Measurements from ENCODE around the gene ITGAE.
A peak's percentile ranks its signal among the peaks of the same experiment; 100 is the strongest.

ITGAE gene

DNA sequence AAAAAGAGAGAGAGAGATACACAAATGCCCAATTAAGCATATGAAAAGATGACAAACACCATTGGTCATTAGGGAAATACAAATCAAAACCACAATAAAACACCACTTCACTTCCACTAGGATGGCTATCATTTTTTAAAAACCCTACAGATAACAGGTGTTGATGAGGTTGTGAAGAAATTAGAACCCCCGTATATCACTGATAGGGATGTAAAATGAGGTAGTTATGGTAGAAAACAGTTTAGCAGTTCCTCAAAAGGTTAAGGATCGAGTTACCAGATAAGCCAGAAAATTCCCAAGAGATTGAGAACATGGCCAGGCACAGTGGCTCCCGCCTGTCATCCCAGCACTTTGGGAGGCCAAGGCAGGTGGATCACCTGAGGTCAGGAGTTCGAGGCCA lies 107.8 kb downstream of the ITGAE start:
- DNase-seq (ENCODE audit: low spot score): no peak

DNA sequence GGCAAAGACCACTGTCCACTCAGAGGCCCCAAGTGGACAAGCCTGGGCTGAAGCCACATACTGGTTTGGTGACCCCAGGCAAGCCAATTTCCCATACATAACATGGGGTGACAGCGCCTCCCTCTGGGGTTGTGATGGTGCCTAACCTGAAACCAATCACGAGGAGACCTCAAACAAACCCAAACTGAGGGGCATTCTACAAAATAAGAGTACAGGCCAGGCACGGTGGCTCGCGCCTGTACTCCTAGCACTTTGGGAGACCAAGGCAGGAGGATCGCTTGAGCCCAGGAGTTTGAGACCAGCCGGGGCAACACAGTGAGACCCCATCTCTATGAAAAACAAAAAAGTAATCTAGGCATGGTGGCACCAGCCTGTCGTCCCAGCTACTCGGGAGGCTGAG lies 108.6 kb downstream of the ITGAE start:
- DNase-seq (ENCODE audit: low spot score): no peak

DNA sequence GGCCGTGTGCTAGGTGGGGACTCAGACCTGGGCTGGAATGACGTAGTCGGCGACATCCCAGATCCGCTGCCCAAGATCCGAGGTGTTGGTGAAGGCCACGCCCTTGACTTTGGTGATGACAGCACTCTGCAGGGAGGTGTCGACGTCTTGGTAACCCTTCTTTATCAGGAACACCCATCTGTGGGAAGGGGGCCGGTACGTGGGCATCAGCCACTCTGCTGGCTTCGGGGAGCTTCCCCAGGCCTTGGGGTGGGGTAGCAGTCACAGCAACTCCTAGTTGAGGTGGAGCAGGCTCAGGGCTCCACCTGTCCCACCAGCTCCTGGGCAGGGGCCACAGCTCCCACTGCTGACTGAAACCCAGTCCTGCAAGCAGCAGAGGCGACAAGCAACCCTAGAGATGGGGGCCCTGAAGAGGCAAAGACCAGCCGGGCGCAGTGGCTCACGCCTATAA lies 109.3 kb downstream of the ITGAE start:
- no peak for DNase-seq (ENCODE audit: low spot score)

DNA sequence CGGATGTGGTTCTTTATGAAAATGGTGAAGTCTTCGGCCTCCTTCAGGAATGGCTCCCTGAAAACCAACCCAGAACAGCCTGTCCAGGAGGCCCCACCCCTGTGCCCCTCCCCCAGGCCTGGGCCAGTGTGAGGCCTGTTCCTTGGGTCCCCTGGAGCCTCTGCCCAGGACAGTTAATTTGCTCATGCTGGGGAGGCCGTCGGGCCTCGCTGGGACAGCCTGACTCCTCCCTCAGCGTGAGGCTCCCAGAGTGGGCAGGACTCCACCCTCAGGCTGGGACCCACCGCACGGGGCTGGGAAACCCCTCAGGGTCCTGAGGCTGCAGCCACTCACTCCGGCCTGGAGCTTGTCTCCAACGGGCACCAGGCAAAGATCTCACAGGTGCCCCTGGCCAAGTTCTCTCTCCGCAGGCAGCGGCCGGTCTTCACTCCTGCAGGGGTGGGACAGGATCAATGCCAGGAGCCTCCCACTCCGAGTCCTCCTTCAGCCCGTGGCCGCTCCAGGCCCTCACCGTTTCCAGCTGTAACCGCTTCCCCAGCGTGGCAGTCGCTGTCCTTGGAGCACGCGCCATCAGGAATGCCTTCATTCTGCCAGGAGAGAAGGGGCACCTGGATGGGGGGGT lies 110.8 kb downstream of the ITGAE start:
- no peak for DNase-seq (ENCODE audit: low spot score)

DNA sequence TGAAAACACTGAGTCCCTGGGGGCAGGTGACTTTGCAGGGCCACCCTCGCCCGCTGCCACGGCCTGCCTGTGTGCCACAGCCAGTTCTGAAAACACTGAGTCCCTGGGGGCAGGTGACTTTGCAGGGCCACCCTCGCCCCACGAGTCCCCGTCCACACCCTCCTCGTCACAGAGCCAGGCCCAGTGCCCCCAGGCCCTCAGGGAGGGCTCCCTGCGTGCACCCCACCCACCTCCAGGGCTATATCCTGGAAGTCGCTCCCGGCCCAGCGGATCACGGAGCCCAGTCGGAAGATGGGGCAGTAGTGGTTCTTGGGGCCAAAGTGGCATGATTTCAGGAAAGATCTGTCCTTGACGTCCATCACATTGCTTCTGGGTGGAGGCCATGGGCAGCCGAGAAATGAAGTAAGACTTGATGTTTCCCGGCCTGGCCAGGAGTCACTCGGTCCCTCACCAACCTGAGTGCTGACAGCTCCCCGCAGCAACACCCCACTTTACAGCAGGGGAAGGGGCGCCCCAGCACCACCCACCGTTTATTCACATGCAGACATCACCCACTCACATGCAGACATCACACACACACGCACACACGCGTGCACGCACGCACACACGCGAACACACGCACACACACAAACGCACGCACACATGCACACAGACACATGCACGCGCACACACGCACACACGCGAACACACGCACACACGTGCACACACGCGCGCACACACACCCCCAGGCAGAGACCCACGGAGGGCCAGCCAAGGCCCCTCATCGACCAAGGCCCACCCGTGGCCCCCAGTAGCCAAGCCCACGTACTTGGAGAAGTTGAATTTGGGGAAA lies 111.5 kb downstream of the ITGAE start:
- DNase-seq (ENCODE audit: low spot score): no peak

DNA sequence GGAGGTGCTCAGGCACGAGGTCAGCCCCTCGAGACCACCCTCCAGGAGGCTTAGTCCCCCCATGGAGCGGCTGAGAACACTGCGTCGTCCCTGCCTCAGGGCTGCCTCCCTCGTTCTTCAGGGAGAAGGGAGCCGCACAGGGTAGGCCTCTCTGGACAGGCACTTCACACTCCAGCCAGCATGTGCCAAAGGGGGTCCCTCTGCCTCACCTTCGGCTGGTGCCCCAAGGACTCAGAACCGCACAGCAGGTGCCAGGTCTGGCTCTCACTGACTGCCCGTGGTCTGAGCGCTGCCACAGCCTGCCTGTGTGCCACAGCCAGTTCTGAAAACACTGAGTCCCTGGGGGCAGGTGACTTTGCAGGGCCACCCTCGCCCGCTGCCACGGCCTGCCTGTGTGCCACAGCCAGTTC lies 112.1 kb downstream of the ITGAE start:
- no peak for DNase-seq (ENCODE audit: low spot score)

DNA sequence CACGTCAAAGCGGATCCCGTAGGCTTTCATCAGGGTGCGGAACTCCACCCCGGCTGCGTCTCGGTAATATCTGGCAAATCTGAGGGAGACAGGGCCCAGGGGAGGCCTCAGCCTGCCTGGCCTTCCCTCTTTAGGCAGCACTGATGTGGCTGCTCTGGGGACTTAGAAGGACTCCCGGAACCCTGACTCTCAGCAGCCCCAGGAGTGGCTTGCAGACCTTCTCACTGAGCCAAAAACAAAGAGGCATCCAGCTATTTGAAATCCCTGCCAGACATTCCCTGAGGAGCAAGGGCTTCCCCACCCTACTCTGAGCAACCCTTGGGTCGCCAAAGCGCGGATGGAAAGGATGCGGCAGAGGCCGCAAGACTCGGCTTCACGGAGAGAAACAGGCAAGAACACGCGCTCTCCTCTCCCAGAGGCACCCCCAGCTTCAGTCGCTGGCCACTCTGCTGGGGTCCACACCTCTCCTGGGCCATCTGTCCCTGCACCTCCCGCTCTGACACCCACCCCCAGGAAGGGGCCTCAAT lies 112.9 kb downstream of the ITGAE start:
- DNase-seq (ENCODE audit: low spot score): peak; percentile 70

DNA sequence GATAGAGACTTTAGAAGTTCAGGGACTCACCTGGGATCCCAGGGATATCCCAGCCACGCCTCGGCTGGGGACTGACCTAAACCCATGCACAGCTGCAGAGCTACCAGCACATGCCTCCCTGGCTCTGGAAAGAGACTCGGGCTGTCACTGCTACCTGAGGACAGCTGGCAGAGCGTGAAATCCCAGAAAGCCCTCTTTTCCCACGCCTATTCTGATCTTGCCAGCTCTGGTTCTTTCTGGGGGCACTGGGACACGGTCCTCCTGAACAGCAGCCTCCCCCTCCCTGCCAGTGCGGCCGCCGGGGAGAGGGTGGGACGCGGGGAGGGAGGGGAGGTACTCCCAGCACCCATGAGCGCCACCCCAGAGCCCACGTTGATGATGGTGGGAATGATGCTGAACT lies 115.8 kb downstream of the ITGAE start:
- no peak for DNase-seq (ENCODE audit: low spot score)

DNA sequence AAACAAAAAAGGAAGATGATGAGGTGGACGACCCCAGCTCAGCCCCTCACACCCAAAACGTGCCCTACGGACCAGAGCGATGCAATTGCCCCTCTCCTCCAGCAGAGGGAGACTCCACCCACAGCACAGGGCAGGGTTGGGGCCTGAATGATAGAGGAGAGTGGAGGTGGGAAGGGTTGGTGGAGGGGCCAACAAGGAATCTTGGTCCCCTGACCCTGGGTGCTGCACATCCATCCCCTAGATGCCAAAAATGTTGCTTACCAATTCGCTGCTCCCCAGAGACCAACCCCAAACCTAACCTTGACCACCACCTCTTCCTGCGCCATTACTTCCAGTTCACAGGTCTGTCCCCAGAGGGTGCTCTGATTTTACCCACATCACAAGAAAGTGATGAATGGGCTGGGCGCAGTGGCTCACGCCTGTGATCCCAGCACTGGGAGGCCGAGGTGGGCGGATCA lies 117.9 kb downstream of the ITGAE start:
- peak; percentile 81 for DNase-seq (ENCODE audit: low spot score)

DNA sequence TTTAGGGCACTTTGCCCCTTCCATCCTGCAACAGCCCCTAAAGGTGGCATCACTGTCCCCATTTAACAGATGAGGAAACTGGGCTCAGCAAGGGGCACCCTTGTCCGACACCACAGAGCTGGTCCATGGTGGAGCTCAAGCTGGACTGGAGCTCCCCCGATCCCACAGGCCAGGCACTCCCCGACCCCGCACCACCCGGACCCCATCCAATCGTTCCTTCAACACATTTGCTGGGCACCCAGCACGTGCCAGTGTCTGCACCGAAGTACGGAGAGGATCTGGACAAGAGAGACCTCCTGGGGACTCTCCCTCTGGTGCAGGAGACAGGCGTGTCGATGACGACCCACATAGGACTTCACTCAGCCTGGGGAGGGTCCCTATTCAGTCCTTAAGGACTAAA lies 119.0 kb downstream of the ITGAE start:
- DNase-seq (ENCODE audit: low spot score): no peak

DNA sequence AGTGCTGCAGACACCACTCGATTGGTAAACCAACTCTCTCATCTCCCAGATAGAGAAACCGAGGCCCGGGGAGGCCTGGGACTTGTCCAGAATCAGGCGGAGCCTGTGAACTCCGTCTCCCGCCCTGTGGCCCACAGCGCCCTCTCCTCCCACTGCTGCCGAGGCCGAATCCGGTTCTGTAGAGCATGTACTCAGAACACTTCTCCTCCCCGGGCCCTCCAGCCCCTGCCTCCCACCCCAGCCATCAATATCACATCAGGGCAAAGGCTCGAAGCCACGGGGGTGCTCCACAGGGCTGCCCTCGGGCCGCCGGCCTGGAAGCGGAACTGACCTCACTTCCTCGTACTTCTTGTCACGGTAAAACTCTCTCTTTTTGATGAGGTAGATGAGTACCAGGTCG lies 119.4 kb downstream of the ITGAE start:
- DNase-seq (ENCODE audit: low spot score): no peak

DNA sequence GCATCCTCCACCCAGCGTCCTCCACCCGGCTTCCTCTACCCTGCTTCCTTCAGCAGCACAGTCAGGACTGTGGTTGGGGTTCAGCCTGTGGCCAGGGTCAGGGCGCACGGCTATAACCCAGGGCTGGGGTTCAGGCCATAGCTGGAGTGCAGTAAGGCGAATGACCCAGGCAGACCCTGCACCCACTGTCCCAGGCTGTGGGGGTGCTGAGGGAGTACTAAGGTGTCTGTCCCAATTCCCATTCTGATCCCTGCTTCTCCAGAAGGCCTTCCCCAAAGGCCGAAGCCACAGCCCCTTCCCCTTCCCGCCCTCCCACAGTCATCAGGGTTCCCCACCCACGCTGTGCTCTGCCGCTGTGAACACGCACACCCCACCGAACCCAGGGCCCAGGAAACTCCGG lies 119.9 kb downstream of the ITGAE start:
- no peak for DNase-seq (ENCODE audit: low spot score)

DNA sequence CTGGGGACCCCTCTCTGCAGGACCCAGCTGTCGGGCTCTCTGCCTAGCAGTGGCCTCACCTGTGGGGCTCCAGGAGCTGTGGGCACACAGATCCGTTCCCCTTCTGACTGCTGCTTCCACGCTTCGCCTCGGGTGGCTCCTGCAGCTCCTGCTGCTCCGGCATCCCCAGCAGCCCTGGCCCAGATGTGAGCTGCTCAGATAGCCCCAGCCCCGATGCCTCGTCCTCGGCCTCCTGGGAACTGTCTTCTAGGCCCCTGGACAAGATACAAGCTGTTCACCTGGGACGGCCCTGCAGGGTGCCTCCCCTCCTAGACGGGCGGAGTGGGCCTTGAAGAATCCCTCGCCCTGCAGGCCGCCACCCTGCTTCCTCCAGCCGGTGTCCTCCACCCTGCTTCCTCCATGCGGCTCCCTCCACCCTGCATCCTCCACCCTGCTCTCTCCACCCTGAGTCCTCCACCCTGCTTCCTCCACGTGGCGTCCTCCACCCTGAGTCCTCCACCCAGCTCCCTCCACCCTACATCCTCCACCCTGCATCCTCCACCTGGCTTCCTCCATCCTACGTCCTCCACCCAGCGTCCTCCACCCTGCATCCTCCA lies 121.4 kb downstream of the ITGAE start:
- no peak for DNase-seq (ENCODE audit: low spot score)

DNA sequence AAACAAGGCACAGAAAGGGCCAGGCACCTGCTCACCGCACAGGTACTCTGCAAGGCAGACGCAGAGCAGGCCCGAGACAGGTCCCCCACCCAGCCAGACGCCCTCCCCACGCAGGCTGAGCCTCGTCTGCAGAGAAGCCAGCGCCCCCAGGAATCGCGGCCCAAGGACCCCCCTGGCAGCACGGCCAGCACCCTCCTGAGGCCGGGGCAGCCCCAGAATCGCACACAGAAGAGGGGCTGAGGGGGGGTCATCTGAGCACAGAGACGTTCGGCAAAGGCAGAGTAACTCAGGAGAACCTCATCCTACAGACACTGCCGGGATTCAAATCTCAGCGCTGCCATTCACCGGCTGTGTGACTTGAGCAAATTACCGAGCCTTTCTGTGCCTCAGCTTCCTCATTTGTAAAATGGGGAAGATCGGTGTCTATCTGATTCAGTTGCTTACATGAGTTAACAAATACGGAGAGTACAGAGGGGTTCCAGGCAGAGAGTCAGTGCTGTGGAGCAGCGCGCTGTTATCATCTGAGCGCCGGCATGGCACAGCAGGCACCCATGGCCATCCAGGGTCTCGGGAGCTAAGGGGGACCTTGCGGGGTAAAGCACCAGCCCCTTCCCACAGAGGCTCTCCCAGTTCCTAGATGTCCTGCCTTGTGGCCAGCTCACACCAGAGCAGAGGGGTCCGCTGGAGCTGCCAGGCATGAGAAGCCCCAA lies 122.0 kb downstream of the ITGAE start:
- no peak for DNase-seq (ENCODE audit: low spot score)

DNA sequence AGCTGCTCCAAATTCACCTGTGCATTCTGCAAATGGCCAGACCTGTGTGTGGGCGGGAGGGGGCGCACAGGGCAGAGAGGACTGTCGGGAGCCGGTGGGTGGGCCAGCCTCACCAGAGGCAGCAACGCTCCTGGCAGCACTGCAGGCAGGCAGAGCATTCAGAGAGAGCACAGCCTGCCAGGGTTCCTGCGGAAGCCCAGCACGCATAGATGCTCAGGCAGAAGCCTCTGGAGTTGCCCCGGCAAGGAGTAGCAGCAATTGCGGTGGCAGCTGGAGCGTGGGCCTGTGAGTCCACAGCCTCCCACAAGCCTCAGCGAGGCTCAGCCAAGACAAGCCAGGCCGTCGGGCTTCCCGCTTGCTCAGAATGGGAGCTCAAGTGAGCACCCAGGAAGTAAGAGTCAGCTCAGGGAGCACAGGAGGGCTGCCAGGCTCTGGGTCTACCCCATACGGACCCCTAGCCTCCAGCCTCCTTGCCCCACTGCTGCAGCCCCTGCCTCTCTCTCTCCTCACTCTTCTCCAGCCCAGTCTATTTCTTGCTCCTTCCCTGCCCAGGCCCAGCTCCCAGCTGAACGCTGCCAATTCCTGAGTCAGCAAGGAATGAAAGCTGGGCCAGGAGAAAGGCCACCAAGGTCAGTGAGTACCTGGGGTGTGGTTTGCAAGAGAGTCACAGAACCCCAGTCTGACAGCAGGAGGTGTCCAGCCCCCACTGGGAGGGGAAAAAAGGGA lies 122.7 kb downstream of the ITGAE start:
- DNase-seq (ENCODE audit: low spot score): no peak

DNA sequence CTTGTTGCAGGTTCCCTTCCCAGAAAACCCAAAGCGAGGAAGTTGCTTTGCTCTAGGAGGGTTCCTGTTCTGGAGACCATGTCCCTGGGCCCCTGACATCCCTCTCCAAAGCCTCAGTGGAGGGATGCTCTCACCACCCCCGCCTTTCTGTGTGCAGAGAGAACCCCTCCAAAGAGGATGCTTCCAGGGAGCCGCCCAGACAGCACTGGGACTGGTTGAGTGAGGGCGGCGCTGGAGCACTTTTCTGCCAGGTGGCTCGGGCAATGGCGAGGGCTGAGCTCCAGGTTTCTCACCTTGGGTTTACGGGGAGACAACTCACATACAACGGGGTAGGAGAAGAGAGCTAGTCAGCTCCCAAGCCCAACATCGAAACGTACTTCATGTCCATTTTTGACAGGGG lies 125.1 kb downstream of the ITGAE start:
- DNase-seq (ENCODE audit: low spot score): no peak

DNA sequence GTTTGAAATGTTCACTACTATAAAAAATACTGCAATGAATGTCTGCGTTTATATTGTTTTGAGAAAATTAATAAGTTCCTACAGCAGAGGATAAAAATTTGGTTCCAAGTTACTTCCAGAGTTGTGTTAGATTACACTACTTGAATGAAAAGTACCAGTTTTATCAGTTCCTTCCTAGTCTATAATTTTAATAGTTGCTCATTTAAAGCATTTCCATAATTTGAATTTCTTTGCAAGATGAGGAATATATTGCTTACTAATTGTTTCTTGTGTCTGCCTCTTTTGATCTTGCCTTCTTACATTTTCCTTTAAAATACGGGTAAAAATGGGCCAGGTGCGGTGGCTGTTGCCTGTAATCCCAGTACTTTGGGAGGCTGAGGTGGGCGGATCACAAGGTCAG lies 128.4 kb downstream of the ITGAE start:
- DNase-seq (ENCODE audit: low spot score): no peak

DNA sequence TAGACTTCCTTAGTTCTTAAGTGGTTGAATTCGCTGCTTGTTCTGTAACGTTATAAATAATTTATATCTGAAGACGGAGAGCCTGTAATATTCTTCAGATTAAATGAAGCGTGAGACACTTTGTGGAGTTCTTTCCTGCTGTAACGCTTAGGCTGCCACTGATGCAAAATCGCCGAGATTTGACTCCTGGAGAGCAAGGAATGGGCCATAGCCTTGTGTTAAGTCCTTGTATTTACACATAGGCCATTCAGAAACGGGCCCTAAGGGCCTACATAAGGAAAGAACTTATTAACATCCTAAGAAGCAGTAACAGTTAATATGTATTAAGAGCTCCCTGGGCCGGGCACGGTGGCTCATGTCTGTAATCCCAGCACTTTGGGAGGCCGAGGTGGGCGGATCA lies 131.4 kb downstream of the ITGAE start:
- no peak for DNase-seq (ENCODE audit: low spot score)

DNA sequence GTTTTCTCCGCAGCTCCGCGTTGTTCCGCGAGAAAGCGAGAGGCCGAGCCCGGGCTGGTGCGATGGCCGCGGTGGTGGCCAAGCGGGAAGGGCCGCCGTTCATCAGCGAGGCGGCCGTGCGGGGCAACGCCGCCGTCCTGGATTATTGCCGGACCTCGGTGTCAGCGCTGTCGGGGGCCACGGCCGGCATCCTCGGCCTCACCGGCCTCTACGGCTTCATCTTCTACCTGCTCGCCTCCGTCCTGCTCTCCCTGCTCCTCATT lies 132.0 kb downstream of the ITGAE start:
- DNase-seq (ENCODE audit: low spot score): no peak

DNA sequence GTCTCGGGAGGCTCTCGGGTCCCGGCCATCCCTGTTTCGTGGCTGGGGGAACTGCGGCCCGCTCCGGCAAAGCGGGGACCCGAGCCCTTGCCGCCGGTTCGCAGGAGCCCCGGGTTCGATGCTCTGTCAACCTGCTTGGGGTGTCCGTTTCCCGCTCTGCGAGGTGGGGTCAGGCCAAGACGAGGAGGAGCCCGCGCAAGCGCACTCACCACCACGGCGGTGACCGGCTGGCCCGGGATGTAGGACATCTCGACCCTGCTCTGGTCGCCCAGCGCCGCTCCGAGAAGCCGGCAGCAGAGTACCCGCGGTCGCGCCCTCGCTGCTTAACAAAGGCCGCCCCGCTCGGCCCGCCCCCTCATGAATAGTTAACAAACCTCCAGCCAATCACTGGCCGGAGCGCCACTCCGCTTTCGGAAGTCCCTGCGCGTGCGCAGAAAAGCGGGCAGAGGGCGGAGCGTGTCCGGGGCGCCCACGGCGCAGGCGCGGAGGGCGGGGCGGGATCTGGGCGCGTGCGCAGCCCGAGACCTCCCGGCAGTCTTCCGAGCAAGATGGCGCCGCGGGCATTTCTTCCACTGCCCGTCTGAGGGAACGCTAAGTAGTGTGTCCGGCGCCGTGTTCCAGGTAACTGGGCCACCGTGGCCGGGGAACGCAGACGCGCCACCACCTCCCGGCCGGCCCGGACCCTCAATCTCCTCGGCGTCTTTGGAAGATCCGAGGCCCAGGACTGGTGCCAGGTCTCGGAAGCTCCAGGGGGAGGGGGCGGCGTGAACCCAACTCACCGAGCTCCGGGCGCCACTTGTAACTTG lies 132.5 kb downstream of the ITGAE start, which contains the start of the genes EMC6 and TAX1BP3:
Gene EMC6, plus strand, starts transcription at position 534 of the 806 bp plus-strand sequence. CDS start 335 bp downstream, outside the sequence.
Gene TAX1BP3, minus strand, starts transcription at position 300 of the 806 bp plus-strand sequence. Its CDS starts 52 bp downstream, at position 248.
- DNase-seq (ENCODE audit: low spot score): peak; percentile 100

Data from hepatic stellate cell (primary cell).